AG04450 (cell line): ENCODE results near the gene PRDX1. TPM values are rescaled to one million over a fixed set of nuclear protein-coding genes. Genes with fewer than 3 reads are reported as not detected.
"Not testable (repeated sequence)": the region's sequence is repeated elsewhere in the genome, so short reads cannot be mapped to it uniquely, and the experiment has no call there.

ENCODE experiments used
- CTCF ChIA-PET: fragments of 300-600, 350-600 bp; formaldehyde crosslinking; extraction: SDS; loops from one replicate; lab custom pipeline; 2022; ENCODE audit warnings: antibody characterized with exemption, inconsistent platforms; lab: Charles Lee
- POLR2A ChIA-PET: fragments of 350-600 bp; formaldehyde crosslinking; extraction: SDS; loops from one replicate; lab custom pipeline; 2021; ENCODE audit warnings: antibody characterized with exemption, inconsistent platforms; lab: Yijun Ruan, JAX
- DNase-seq: peaks from one replicate; pipeline ENCODE4 v3.0.0-alpha.2; 2011; ENCODE audit warnings: low read depth, low spot score
- H3K27ac ChIP-seq: one replicate; pipeline ENCODE4 v1.5.1; 2012; ENCODE audit warnings: low read depth, low read length, control low read depth
- H3K27me3 ChIP-seq: one replicate; pipeline ENCODE4 v1.6.0; 2012; ENCODE audit warnings: low read length; ENCODE audit not compliant: control insufficient read depth, insufficient read depth
- H3K4me3 ChIP-seq: 2 replicates; pipeline ENCODE4 v1.5.1; 2011; ENCODE audit warnings: mild to moderate bottlenecking, low read depth, low read length, control low read depth
- H3K9me3 ChIP-seq: 2 replicates; pipeline ENCODE4 v1.5.1; 2012; ENCODE audit warnings: low read length; ENCODE audit not compliant: control insufficient read depth, insufficient read depth
- polyA plus RNA-seq: library from polyadenylated mRNA; depleted of rRNA; stranded (reverse); fragments of >200 nt; gene quantifications from 2 replicates; pipeline ENCODE4 v1.2.3, GENCODE V29; 2011
- TF ChIP-seq, protein P1 (sequence below): IDR thresholded peaks from 2 replicates; pipeline ENCODE4 v1.5.1; 2011; ENCODE audit warnings: low read depth, low read length, control low read depth, inconsistent platforms

Gene PRDX1
- polyA plus RNA-seq, 1 experiment, result 1,110 TPM

DNA sequence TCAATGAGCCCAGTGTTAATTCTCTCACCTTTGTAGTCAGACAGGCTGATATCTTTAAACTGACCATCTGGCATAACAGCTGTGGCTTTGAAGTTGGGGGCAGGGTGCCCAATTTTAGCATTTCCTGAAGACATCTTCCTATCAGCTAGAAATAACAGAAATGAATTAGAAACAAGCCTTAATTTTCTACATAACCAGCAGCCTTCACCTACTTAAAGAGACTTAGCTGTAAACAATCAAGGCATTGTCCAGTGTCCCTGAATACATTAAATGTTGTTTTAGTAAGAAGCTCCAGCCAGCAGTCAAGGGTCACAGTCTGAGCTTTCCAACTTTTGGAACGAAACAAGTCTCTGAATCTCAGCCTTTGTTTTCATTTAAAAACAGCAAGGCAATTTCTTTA lies 2.8 kb downstream of the PRDX1 start:
- H3K9me3 ChIP-seq, result peaks cover 3% of the 10 kb centered on the region; the same call in 1 of the 2 replicates
- H3K27me3 ChIP-seq, result no peaks in the 10 kb centered on the region
- TF ChIP-seq, protein P1, sequence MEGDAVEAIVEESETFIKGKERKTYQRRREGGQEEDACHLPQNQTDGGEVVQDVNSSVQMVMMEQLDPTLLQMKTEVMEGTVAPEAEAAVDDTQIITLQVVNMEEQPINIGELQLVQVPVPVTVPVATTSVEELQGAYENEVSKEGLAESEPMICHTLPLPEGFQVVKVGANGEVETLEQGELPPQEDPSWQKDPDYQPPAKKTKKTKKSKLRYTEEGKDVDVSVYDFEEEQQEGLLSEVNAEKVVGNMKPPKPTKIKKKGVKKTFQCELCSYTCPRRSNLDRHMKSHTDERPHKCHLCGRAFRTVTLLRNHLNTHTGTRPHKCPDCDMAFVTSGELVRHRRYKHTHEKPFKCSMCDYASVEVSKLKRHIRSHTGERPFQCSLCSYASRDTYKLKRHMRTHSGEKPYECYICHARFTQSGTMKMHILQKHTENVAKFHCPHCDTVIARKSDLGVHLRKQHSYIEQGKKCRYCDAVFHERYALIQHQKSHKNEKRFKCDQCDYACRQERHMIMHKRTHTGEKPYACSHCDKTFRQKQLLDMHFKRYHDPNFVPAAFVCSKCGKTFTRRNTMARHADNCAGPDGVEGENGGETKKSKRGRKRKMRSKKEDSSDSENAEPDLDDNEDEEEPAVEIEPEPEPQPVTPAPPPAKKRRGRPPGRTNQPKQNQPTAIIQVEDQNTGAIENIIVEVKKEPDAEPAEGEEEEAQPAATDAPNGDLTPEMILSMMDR, result no peak
- H3K4me3 ChIP-seq, result peak overlapping the region; percentile 45
- DNase-seq, result no peak
- ChIA-PET CTCF (interaction anchor here (1.0 to 1.1 kb wide), 2 partner anchors 50 to 159 kb away, joined by 3 read pairs; no protein-coding TSS in a partner anchor), POLR2A (interaction anchor here (0.6 to 3.6 kb wide), 4 partner anchors 30 to 83 kb away, joined by 3 to 134 read pairs (median 4); partner anchors contain the start of gene AKR1A1)
- H3K27ac ChIP-seq, result no peak overlapping the region

DNA sequence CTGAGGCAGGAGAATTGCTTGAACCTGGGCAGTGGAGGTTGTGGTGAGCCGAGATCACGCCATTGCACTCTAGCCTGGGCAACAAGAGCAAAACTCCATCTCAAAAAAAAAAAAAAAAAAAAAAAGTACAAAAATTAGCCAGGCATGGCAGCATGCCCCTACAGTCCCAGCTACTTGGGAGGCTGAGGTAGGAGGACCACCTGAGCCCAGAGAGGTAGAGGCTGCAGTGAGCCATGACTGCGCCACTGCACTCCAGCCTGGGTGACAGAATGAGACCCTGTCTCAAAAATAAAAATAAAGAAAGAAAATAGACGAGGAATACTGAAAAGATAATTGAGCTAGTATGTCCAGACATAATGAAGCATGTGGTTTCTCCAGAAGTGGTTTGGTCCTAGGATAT lies 3.3 kb downstream of the PRDX1 start:
- H3K9me3 ChIP-seq, DNase-seq, H3K27ac ChIP-seq, H3K4me3 ChIP-seq, H3K27me3 ChIP-seq: not testable (repeated sequence)
- POLR2A ChIA-PET, result interaction anchor here (0.8 to 1.4 kb wide), 3 partner anchors 18 to 66 kb away, joined by 3 to 4 read pairs (median 3); partner anchors contain the start of genes CCDC163 and MMACHC
- CTCF ChIA-PET, result interaction anchor here (0.9 to 1.2 kb wide), 4 partner anchors 25 to 158 kb away, joined by 3 to 6 read pairs (median 3); no protein-coding TSS in a partner anchor

DNA sequence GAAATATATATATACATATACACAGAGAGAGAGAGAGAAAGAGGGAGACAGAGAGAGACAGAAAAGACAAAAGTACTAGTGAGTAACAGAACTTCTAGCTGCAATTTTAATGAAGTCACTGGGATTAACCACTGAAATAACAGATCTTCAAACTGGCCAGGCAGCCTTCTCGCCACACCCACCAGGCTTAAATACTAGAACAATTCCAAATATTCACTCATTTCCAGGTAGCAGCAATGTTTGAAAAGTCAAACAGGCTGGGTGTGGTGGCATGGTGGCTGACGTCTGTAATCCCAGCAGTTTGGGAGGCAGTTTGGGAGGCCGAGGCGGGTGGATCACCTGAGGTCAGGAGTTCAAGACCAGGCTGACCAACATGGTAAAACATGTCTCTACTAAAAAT lies 5.2 kb downstream of the PRDX1 start:
- no peak for DNase-seq
- H3K27ac ChIP-seq, result no peak overlapping the region
- peaks cover 2% of the 10 kb centered on the region; the same call in 1 of the 2 replicates for H3K9me3 ChIP-seq
- POLR2A ChIA-PET, result interaction anchor here (0.9 to 1.2 kb wide), 3 partner anchors 15 to 176 kb away, joined by 3 to 6 read pairs (median 4); partner anchors contain the start of genes AKR1A1, MUTYH and TOE1
- CTCF ChIA-PET, result interaction anchor here (0.6 kb wide), 1 partner anchor 53 kb away, joined by 3 read pairs; no protein-coding TSS in a partner anchor
- no peaks in the 10 kb centered on the region for H3K27me3 ChIP-seq
- TF ChIP-seq, protein P1, result no peak
- H3K4me3 ChIP-seq, result no peak overlapping the region

DNA sequence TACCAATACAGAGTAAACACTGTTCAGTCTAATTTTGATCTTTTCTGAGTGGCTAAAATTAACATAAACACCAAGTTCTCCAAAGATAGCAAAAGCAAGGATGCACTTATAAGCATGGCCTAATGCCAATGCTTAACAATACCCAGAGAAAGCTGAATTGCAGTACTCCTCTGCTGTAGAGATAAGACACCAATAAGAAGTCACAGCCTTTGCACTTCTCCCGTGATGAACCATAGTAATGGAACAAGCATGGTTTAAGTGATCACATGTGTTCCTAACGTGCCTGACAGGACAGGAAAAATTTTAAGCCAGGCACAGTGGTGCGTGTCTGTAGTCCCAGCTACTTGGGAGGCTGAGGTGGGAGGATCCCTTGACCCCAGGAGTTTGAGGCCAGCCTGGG lies 5.6 kb downstream of the PRDX1 start:
- ChIA-PET POLR2A (interaction anchor here (0.6 to 1.1 kb wide), 3 partner anchors 25 to 176 kb away, joined by 3 to 5 read pairs (median 4); partner anchors contain the start of genes AKR1A1, MUTYH and TOE1), CTCF (interaction anchor here (0.6 to 0.8 kb wide), 2 partner anchors 16 to 53 kb away, joined by 3 read pairs; partner anchors contain the start of genes CCDC163 and MMACHC)
- H3K4me3 ChIP-seq, result no peak overlapping the region
- H3K27ac ChIP-seq, result no peak overlapping the region
- H3K27me3 ChIP-seq, result no peaks in the 10 kb centered on the region
- no peaks in the 10 kb centered on the region; the same call in 1 of the 2 replicates for H3K9me3 ChIP-seq
- no peak for DNase-seq
- TF ChIP-seq, protein P1, result no peak

DNA sequence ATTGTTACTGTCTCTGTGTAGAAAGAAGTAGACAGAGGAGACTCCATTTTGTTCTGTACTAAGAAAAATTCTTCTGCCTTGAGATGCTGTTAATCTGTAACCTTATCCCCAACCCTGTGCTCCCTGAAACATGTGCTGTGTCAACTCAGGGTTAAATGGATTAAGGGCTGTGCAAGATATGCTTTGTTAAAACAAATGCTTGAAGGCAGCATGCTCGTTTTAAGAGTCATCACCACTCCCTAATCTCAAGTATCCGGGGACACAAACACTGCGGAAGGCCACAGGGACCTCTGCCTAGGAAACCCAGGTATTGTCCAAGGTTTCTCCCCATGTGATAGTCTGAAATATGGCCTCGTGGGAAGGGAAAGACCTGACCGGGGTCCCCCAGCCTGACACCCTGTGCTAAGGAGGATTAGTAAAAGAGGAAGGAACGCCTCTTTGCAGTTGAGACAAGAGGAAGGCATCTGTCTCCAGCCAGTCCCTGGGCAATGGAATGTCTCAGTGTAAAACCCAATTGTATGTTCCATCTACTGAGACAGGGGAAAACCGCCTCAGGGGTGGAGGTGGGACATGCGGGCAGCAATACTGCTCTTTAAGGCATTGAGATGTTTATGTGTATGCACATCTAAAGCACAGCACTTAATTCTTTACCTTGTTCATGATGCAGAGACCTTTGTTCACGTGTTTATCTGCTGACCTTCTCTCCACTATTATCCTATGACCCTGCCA lies 8.0 kb downstream of the PRDX1 start:
- not testable (repeated sequence) for DNase-seq, H3K4me3 ChIP-seq, H3K9me3 ChIP-seq, H3K27me3 ChIP-seq
- ChIA-PET CTCF (interaction anchor here (1.4 to 4.2 kb wide), 3 partner anchors 22 to 57 kb away, joined by 4 to 49 read pairs (median 8); no protein-coding TSS in a partner anchor), POLR2A (interaction anchor here (2.9 kb wide), 1 partner anchor 8 kb away, joined by 36 read pairs; the partner anchor contains the start of gene PRDX1)
- peak overlapping the region; percentile 65 for H3K27ac ChIP-seq
